ENCODE results near the gene DACH1. TPM values are rescaled to one million over a fixed set of nuclear protein-coding genes. Genes with fewer than 3 reads are reported as not detected.

Gene DACH1
- total and polyA plus RNA-seq, 2 of the 8 experiments (the other 6 are each of a cell fraction or from before 2014, with no cell fraction given), result 0.12 to 0.67 TPM

DNA sequence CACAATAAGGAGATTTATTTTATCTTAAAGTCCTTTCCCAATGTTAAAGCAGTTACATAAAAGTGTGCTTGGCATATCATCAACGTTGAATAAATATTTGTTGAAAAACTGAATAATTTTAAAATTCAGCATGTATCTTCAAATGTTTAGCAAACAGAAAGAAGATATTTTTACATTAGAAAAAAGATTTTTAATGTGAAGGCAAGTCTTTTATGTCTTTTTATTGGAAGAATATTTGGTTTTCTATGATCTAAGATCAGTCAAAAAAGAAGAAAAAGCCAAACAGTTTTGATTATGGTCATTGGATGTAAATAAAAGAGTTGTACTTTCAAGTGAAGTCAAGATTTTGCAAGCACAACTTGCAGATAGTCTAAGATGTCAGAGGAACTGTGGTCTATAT is 397.4 kb downstream of the DACH1 start (continued):
- TF ChIP-seq HDAC2 (IDR thresholded peaks at IDR 0.05; ENCODE audit: borderline replicate concordance in 1 of 2, low read depth in 2 of 2, low read length in 2 of 2), result no peak
- no peak for TF ChIP-seq CHD2 (IDR thresholded peaks at IDR 0.05; ENCODE audit: low read length)
- TF ChIP-seq KDM4A (IDR thresholded peaks at IDR 0.05; ENCODE audit: low read depth, low read length, severe bottlenecking), result no peak
- TF ChIP-seq SRF (IDR thresholded peaks at IDR 0.05; ENCODE audit: low read depth, low read length), result no peak
- no peak for TF ChIP-seq EP300 (IDR thresholded peaks at IDR 0.05; ENCODE audit: borderline replicate concordance in 1 of 2, low read depth in 2 of 2, low read length in 2 of 2)
- no peak for TF ChIP-seq TAF7 (optimal IDR thresholded peaks at IDR 0.05; ENCODE audit: borderline replicate concordance, low read depth, low read length)

All from H1 (cell line).